Activated CD8-positive, alpha-beta T cell treated with anti-CD3 and anti-CD28 coated beads, Interleukin-2, amount 10 ng/mL, durations not matched to agents 7 days and 5 days (primary cell): Measurements from ENCODE around the gene ROBO2. TPM values are rescaled to one million over a fixed set of nuclear protein-coding genes. Genes with fewer than 3 reads are reported as not detected.

Experiments
- ATAC-seq: fragments of 150-1000 bp; cut with Tn5 transposase; one replicate; pipeline ENCODE4 v1.10.0; 2021; ENCODE audit warnings: moderate library complexity
- CTCF ChIA-PET: fragments of 350-600 bp; sonication (Branson Sonifier 250); formaldehyde crosslinking; loops from one replicate; lab custom pipeline; 2021; ENCODE audit warnings: antibody characterized with exemption; lab: Charles Lee
- POLR2A ChIA-PET: fragments of 350-600 bp; sonication (Branson Sonifier 250); formaldehyde crosslinking; loops from one replicate; lab custom pipeline; 2021; ENCODE audit warnings: antibody characterized with exemption; lab: Charles Lee
- DNase-seq: peaks from one replicate; pipeline ENCODE4 v3.0.0-alpha.2; 2020
- H3K27ac Mint-ChIP-seq: one replicate; pipeline ENCODE4 v1.8.0; 2021; ENCODE audit warnings: mild to moderate bottlenecking, mixed read lengths
- H3K27me3 Mint-ChIP-seq: one replicate; pipeline ENCODE4 v1.8.0; 2021; ENCODE audit warnings: low read depth, mixed read lengths
- H3K36me3 Mint-ChIP-seq: one replicate; pipeline ENCODE4 v1.8.0; 2021; ENCODE audit warnings: low read depth, mixed read lengths
- H3K4me1 Mint-ChIP-seq: one replicate; pipeline ENCODE4 v1.8.0; 2021; ENCODE audit warnings: low read depth, mixed read lengths
- H3K4me3 Mint-ChIP-seq: one replicate; pipeline ENCODE4 v1.8.0; 2021; ENCODE audit warnings: mild to moderate bottlenecking, mixed read lengths
- H3K9me3 Mint-ChIP-seq: one replicate; pipeline ENCODE4 v1.8.0; 2022; ENCODE audit warnings: mixed read lengths; ENCODE audit not compliant: insufficient read depth
- total RNA-seq, 2 experiments: library from RNA; stranded (reverse); gene quantifications; one replicate each; pipeline ENCODE4 v1.2.3, GENCODE V29; 2021

The ROBO2 gene
- total RNA-seq, 2 experiments from 2014 or later: not detected

GRCh38 chr3:77146004-77146403 lies 106.1 kb downstream of the ROBO2 start:
- H3K4me3 Mint-ChIP-seq: no peak overlapping the region
- DNase-seq: no peak
- H3K27me3 Mint-ChIP-seq: no peaks in the 10 kb centered on the region
- H3K9me3 Mint-ChIP-seq: peaks cover 19% of the 10 kb centered on the region
- H3K36me3 Mint-ChIP-seq: no peaks in the 10 kb centered on the region
- H3K4me1 Mint-ChIP-seq: no peaks in the 10 kb centered on the region
- H3K27ac Mint-ChIP-seq: no peak overlapping the region
- no peak for ATAC-seq
- ChIA-PET POLR2A (no interaction called here), CTCF (no interaction called here)

GRCh38 chr3:77147836-77148578 lies 108.1 kb downstream of the ROBO2 start:
- ATAC-seq (no peak), DNase-seq (no peak)
- Mint-ChIP-seq H3K9me3 (peaks cover 21% of the 10 kb centered on the region), H3K27ac (no peak overlapping the region), H3K4me3 (no peak overlapping the region), H3K4me1 (no peaks in the 10 kb centered on the region), H3K27me3 (no peaks in the 10 kb centered on the region), H3K36me3 (no peaks in the 10 kb centered on the region)
- ChIA-PET CTCF (no interaction called here), POLR2A (no interaction called here)

- H3K27me3 Mint-ChIP-seq: no peaks in the 10 kb centered on the region
- no peak overlapping the region for H3K27ac Mint-ChIP-seq
- no peak for ATAC-seq
- peaks cover 13% of the 10 kb centered on the region for H3K9me3 Mint-ChIP-seq
- ChIA-PET POLR2A (no interaction called here), CTCF (no interaction called here)
- DNase-seq: no peak
- H3K4me1 Mint-ChIP-seq: no peaks in the 10 kb centered on the region
- H3K36me3 Mint-ChIP-seq: no peaks in the 10 kb centered on the region
- H3K4me3 Mint-ChIP-seq: no peak overlapping the region
These were observed 109.5 kb downstream of the ROBO2 start for GRCh38 chr3:77149382-77149781.

GRCh38 chr3:77150028-77150427 lies 110.1 kb downstream of the ROBO2 start:
- CTCF ChIA-PET: no interaction called here
- no peaks in the 10 kb centered on the region for H3K36me3 Mint-ChIP-seq
- DNase-seq (no peak), ATAC-seq (no peak)
- POLR2A ChIA-PET: no interaction called here
- peaks cover 6% of the 10 kb centered on the region for H3K9me3 Mint-ChIP-seq
- H3K4me1 Mint-ChIP-seq: no peaks in the 10 kb centered on the region
- H3K27ac Mint-ChIP-seq: no peak overlapping the region
- no peaks in the 10 kb centered on the region for H3K27me3 Mint-ChIP-seq
- no peak overlapping the region for H3K4me3 Mint-ChIP-seq

- ChIA-PET POLR2A (no interaction called here), CTCF (no interaction called here)
- H3K4me3 Mint-ChIP-seq: no peak overlapping the region
- H3K27me3 Mint-ChIP-seq: no peaks in the 10 kb centered on the region
- ATAC-seq (no peak), DNase-seq (no peak)
- no peaks in the 10 kb centered on the region for H3K4me1 Mint-ChIP-seq
- no peak overlapping the region for H3K27ac Mint-ChIP-seq
- H3K9me3 Mint-ChIP-seq: peaks cover 6% of the 10 kb centered on the region
- no peaks in the 10 kb centered on the region for H3K36me3 Mint-ChIP-seq
These were observed 110.9 kb downstream of the ROBO2 start for GRCh38 chr3:77150759-77151158.

GRCh38 chr3:77158730-77159581 lies 119.1 kb downstream of the ROBO2 start:
- no peak for ATAC-seq
- Mint-ChIP-seq H3K9me3 (peaks cover 2% of the 10 kb centered on the region), H3K4me3 (no peak overlapping the region), H3K27me3 (no peaks in the 10 kb centered on the region), H3K36me3 (no peaks in the 10 kb centered on the region), H3K4me1 (no peaks in the 10 kb centered on the region), H3K27ac (no peak overlapping the region)
- POLR2A ChIA-PET: no interaction called here
- CTCF ChIA-PET: no interaction called here
- DNase-seq: no peak

GRCh38 chr3:77160931-77161497 lies 121.1 kb downstream of the ROBO2 start:
- Mint-ChIP-seq H3K27ac (no peak overlapping the region), H3K4me3 (no peak overlapping the region), H3K4me1 (no peaks in the 10 kb centered on the region), H3K9me3 (peaks cover 3% of the 10 kb centered on the region), H3K36me3 (no peaks in the 10 kb centered on the region), H3K27me3 (no peaks in the 10 kb centered on the region)
- ChIA-PET CTCF (no interaction called here), POLR2A (no interaction called here)
- no peak for DNase-seq
- ATAC-seq: no peak

- no peaks in the 10 kb centered on the region for H3K27me3 Mint-ChIP-seq
- no peak for DNase-seq
- no peak overlapping the region for H3K4me3 Mint-ChIP-seq
- CTCF ChIA-PET: no interaction called here
- no peaks in the 10 kb centered on the region for H3K4me1 Mint-ChIP-seq
- POLR2A ChIA-PET: no interaction called here
- H3K9me3 Mint-ChIP-seq: peaks cover 9% of the 10 kb centered on the region
- H3K36me3 Mint-ChIP-seq: no peaks in the 10 kb centered on the region
- no peak for ATAC-seq
- H3K27ac Mint-ChIP-seq: no peak overlapping the region
These were observed 129.9 kb downstream of the ROBO2 start for GRCh38 chr3:77169823-77170222.

GRCh38 chr3:77171026-77171425 lies 131.1 kb downstream of the ROBO2 start:
- no peak for ATAC-seq
- CTCF ChIA-PET: no interaction called here
- no peak overlapping the region for H3K4me3 Mint-ChIP-seq
- H3K36me3 Mint-ChIP-seq: no peaks in the 10 kb centered on the region
- no peak for DNase-seq
- H3K27me3 Mint-ChIP-seq: no peaks in the 10 kb centered on the region
- H3K9me3 Mint-ChIP-seq: peaks cover 9% of the 10 kb centered on the region
- POLR2A ChIA-PET: no interaction called here
- no peaks in the 10 kb centered on the region for H3K4me1 Mint-ChIP-seq
- H3K27ac Mint-ChIP-seq: no peak overlapping the region

- no peak overlapping the region for H3K27ac Mint-ChIP-seq
- POLR2A ChIA-PET: no interaction called here
- H3K27me3 Mint-ChIP-seq: no peaks in the 10 kb centered on the region
- DNase-seq: no peak
- no peaks in the 10 kb centered on the region for H3K36me3 Mint-ChIP-seq
- H3K4me1 Mint-ChIP-seq: no peaks in the 10 kb centered on the region
- H3K9me3 Mint-ChIP-seq: peaks cover 2% of the 10 kb centered on the region
- no peak for ATAC-seq
- H3K4me3 Mint-ChIP-seq: no peak overlapping the region
- CTCF ChIA-PET: no interaction called here
These were observed 139.9 kb downstream of the ROBO2 start for GRCh38 chr3:77179762-77180161.

GRCh38 chr3:77182341-77182740 lies 142.4 kb downstream of the ROBO2 start:
- Mint-ChIP-seq H3K27ac (no peak overlapping the region), H3K9me3 (no peaks in the 10 kb centered on the region), H3K27me3 (no peaks in the 10 kb centered on the region), H3K4me1 (no peaks in the 10 kb centered on the region), H3K36me3 (no peaks in the 10 kb centered on the region), H3K4me3 (no peak overlapping the region)
- ATAC-seq (no peak), DNase-seq (no peak)
- ChIA-PET CTCF (no interaction called here), POLR2A (no interaction called here)

GRCh38 chr3:77186319-77186718 lies 146.4 kb downstream of the ROBO2 start:
- ChIA-PET POLR2A (no interaction called here), CTCF (no interaction called here)
- no peak overlapping the region for H3K4me3 Mint-ChIP-seq
- no peak overlapping the region for H3K27ac Mint-ChIP-seq
- no peak for ATAC-seq
- H3K36me3 Mint-ChIP-seq: no peaks in the 10 kb centered on the region
- no peaks in the 10 kb centered on the region for H3K4me1 Mint-ChIP-seq
- no peak for DNase-seq
- no peaks in the 10 kb centered on the region for H3K9me3 Mint-ChIP-seq
- no peaks in the 10 kb centered on the region for H3K27me3 Mint-ChIP-seq
